ENCODE results near the gene GABARAPL2.
"Not testable (repeated sequence)": the region's sequence is repeated elsewhere in the genome, so short reads cannot be mapped to it uniquely, and the experiment has no call there.

The GABARAPL2 gene, protein sequence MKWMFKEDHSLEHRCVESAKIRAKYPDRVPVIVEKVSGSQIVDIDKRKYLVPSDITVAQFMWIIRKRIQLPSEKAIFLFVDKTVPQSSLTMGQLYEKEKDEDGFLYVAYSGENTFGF

DNA sequence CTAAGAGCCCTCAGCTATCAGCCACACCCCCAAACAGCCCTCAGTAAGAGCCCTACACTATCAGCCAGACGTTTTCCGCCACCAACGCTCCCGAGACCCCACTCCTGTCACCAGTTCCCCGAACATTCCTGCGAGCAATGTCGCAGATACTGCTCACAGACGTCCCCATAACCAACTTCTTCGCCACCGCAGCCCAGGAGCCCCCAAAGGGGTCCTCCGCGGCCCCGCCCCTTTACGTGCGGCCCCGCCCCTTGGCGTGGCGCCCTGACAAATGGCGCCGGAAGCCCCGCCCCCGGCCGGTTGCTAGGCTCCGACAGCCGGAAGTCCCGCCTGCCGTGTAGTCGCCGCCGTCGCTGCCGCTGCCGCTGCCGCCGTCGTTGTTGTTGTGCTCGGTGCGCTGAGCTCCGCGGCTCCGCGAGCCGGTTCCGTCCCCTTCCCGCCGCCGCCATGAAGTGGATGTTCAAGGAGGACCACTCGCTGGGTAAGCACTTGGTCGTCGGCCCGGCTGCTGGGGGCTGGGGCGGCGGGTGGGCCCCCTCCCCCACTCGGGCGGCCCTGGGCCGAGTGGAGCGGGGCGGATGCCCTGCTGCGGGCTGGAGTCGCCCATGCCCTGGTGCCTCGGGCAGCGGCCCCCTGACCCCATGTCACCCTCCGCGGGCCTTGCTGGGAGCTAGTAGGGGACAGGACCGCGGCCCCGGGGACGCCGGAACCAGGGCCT lies at the start of gene GABARAPL2:
TSS of gene GABARAPL2 (plus strand) at position 340 of the 718 bp plus-strand sequence. CDS start at position 448, 108 bp downstream.
- peak; percentile 90 to 95 for DNase-seq
- TF ChIP-seq POLR2A (IDR thresholded peaks at IDR 0.05; ENCODE audit: low read length) (peak; percentile 68), GATA1 (IDR thresholded peaks at IDR 0.05; ENCODE audit: low read depth, low read length) (no peak)

- no peak for DNase-seq
- TF ChIP-seq POLR2A (IDR thresholded peaks at IDR 0.05; ENCODE audit: low read length) (no peak), GATA1 (IDR thresholded peaks at IDR 0.05; ENCODE audit: low read depth, low read length) (no peak)
Measured at GRCh38 chr16:75519175-75519574, 47.0 kb upstream of the GABARAPL2 start.

DNA sequence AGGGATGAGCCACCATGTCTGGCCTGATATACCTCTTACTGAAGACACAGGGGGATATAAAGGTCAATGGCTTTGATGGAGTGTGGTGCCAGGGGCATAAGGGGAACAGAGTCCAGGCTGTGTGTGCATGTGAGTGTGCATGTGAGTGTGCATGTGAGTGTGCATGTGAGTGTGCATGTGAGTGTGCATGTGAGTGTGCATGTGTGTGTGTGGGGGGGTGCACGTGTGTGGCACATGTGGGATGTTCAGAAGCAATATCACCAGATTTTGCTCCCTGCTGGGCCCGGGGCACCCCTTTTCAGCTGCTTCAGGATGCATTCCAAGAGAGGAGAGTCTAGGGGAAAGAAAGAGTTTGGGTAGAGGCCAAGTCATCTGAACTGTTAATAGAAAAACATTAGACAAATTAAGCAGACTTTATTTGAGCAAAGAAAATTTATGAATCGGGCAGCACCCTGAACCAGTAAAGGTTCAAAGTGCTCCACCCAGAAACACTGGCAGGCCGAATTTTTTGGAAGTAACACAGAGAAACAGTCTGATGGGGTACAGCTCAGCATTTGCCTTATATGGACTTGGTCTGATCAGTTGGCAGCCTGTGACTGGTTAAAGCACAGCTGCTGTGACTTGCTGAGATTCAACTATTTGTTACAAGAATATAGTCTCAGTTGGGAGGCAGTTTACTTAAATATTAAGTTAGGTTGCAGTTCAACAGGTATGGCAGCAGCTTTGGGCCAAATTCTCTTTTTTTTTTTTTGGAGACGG lies 40.0 kb upstream of the GABARAPL2 start:
- TF ChIP-seq POLR2A (IDR thresholded peaks at IDR 0.05; ENCODE audit: low read length) (no peak), GATA1 (IDR thresholded peaks at IDR 0.05; ENCODE audit: low read depth, low read length) (no peak)
- no peak for DNase-seq

DNA sequence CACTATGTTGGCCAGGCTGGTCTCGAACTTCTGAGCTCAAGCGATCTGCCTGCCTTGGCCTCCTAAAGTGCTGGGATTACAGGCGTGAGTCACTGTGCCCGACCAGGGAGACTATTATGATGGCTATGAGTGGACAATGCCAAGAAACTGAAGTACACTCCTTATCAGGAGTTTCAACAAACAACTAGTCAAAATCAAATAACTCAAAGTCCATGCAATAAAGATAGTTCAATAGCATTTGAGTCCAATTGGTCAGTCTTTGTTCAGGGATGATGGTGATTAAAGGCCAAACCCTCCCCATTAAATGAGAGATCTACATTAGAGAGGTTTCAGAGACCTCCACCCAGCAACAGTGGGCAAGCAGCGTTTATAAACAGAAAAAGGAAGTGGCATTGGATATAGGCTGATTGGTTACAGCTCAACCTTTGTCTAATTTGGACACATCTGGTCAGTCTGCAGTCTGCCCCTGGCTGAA lies 38.3 kb upstream of the GABARAPL2 start:
- no peak for TF ChIP-seq GATA1 (IDR thresholded peaks at IDR 0.05; ENCODE audit: low read depth, low read length)
- TF ChIP-seq POLR2A (IDR thresholded peaks at IDR 0.05; ENCODE audit: low read length): no peak
- no peak for DNase-seq

DNA sequence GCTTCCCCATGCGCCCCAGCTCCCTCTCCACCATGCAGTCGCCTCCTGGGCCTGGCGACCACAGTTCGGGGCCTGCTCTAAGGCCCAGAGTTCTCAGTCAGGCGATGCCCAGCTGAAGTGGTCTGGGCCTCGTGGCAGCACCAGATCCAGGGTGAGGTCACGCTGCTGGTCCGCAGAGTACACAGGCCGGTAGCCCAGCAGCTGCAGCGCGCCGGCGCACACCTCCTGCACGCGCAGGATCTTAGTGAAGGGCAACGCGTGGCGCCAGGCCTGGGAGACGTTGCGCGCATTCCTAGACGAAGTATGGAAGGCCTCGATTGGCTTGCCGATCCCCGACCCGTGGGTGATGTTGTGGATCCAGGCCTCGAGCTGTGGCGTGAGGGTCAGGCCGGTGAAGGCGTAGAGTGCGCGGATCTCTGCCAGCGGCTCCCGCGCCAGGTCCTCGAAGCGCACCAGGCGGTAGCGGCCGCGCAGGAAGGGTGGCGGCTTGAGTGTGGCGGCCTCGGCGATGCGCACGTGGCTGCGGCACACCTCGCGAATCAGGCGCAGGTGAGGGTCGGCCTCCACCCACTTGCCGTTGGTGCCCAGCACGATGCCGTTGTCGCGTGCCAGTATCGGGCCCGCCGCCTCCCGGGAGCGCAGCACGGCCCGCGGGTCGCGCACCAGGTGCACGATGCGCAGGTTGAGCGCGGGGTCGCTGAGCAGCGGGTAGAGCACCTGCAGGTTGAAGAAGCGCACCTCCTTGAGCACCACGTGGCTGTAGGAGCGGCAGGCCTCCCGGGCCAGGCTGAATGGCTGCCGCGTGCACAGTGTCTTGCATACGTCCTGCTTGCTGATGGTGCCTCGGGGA lies 36.9 kb upstream of the GABARAPL2 start:
- no peak for DNase-seq
- TF ChIP-seq POLR2A (IDR thresholded peaks at IDR 0.05; ENCODE audit: low read length) (no peak), GATA1 (IDR thresholded peaks at IDR 0.05; ENCODE audit: low read depth, low read length) (no peak)

GRCh38 chr16:75529959-75530358 lies 36.2 kb upstream of the GABARAPL2 start:
- no peak for TF ChIP-seq GATA1 (IDR thresholded peaks at IDR 0.05; ENCODE audit: low read depth, low read length)
- no peak for TF ChIP-seq POLR2A (IDR thresholded peaks at IDR 0.05; ENCODE audit: low read length)
- no peak for DNase-seq

DNA sequence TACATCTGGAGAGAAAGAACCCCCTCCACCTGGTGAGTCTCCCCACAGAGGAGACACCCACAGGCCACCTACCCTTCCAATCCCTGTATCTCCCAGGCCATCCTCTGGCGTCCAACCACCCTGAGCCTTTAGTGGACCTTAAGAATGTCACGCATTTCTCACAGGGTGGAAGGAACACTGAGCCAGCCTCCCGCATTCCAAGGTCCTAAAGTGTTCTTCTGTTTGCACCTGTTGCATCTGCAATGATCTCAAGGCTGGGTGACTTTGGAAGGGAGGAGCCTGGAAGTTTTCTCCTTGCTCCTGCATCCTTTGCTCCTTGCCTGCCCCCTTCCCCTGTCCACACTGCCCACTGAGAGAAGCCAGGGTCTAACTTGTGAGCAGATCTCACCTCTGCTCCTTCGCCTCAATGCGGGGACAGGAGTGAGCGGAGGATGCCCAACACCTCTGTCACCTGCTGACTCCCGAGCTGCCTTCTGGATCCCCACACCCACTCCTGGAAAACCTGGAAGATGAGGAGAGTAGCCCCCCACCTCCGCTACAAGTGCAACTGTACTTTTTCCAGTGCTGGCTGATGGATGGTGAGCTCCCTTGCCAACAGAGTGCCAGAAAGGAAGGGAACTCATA lies 33.9 kb upstream of the GABARAPL2 start:
- no peak for TF ChIP-seq POLR2A (IDR thresholded peaks at IDR 0.05; ENCODE audit: low read length)
- TF ChIP-seq GATA1 (IDR thresholded peaks at IDR 0.05; ENCODE audit: low read depth, low read length): no peak
- DNase-seq: no peak

DNA sequence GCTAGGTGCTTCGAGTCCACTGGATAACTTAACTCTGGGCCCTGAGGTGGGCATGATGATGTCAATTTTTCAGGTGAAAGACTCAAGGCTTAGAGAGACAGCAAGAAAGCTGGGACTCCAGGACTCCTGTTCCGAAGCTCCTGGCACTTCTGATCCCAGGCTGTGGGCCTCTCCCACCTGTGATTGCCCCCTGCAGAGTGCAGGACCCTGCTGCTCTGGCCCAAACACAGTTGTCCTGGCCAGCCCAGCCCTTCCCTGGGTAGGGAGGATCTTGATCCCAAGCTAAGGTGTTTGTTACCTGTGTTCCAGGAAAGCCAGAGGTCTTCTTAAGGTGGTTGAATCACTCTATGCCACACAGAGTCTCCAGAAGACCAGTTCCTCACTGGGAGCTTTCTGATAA lies 33.4 kb upstream of the GABARAPL2 start:
- no peak for TF ChIP-seq POLR2A (IDR thresholded peaks at IDR 0.05; ENCODE audit: low read length)
- TF ChIP-seq GATA1 (IDR thresholded peaks at IDR 0.05; ENCODE audit: low read depth, low read length): no peak
- no peak for DNase-seq

- no peak for TF ChIP-seq POLR2A (IDR thresholded peaks at IDR 0.05; ENCODE audit: low read length)
- TF ChIP-seq GATA1 (IDR thresholded peaks at IDR 0.05; ENCODE audit: low read depth, low read length): no peak
- DNase-seq: no peak
Measured at GRCh38 chr16:75534560-75535205, 31.5 kb upstream of the GABARAPL2 start.

DNA sequence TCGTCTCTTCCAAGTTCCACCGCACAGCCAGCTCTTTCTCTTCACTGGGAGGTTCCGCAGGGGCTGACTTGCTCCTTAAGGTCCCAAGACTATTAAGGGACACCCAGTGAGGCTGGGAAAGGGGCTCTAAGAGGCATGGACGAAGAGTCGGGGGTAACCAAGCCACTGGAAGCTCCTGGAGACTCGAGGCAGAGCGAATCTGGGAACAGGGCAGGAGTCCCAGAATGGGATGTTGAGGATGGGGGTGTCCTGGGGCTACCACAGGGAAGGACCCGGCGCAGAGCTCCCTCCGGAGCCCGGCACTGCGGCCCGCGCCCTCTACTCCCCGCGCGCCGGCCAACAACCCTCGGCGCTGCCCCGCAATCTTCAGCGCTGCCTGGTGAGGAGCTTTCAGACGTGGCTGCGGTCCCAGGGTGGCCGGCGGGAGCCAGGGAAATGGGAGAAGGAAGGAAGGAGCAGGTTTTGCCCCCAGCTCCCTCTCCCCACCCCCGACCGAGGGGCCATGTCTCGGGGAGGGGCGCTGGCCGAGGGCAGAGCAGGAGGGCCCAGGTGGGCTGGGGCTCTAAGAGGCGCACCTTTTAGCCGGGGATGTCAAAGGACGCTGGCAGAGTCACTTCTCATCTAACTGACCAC lies 30.9 kb upstream of the GABARAPL2 start:
- no peak for DNase-seq
- TF ChIP-seq POLR2A (IDR thresholded peaks at IDR 0.05; ENCODE audit: low read length) (no peak), GATA1 (IDR thresholded peaks at IDR 0.05; ENCODE audit: low read depth, low read length) (no peak)

- TF ChIP-seq GATA1 (IDR thresholded peaks at IDR 0.05; ENCODE audit: low read depth, low read length) (no peak), POLR2A (IDR thresholded peaks at IDR 0.05; ENCODE audit: low read length) (no peak)
- DNase-seq: no peak
Measured at GRCh38 chr16:75535901-75536300, 30.3 kb upstream of the GABARAPL2 start, which contains the start of gene CHST5. CHST5 (minus strand) TSS chr16:75536108; CDS start chr16:75530384, 5,724 bp downstream.

- DNase-seq: no peak
- no peak for TF ChIP-seq GATA1 (IDR thresholded peaks at IDR 0.05; ENCODE audit: low read depth, low read length)
- no peak for TF ChIP-seq POLR2A (IDR thresholded peaks at IDR 0.05; ENCODE audit: low read length)
Measured at GRCh38 chr16:75537776-75538175, 28.4 kb upstream of the GABARAPL2 start.

DNA sequence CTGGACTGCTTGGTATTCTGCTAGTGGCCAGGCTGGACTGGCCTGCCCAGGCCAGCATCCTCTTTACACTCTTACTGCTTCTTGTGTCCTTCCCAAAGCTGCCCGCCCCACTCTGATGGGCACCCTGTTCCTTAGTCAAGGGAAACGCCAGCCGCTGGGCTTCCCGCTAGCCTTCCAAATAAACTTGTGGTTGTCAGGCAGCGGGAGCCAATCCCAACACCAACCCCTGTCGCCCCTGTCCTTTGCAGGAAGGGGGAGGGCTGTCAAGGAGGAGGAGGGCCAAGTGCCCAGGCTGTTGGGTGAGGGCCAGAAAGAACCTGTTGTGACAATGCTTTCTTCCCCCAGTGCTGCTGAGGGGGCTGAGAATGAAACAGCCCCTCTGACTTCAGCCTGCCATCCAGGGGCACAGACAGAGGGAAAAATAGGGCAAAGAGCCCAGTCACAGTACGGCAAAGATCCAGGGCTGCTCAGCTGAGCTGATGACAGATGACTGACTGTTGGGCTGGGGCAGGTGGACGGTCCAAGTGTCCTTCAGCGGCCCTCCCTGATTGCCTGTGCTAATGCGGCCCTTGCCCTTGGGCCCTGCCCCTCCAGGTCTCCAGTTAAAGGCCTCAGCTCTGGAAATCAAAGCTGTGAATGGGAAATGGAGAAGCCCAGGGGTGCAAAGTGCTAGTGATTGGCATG lies 27.2 kb upstream of the GABARAPL2 start:
- DNase-seq: not testable (repeated sequence)
